Skeletal muscle tissue (tissue), 4 donors: ENCODE data around the gene GRAMD2A. TPM values are rescaled to one million over a fixed set of nuclear protein-coding genes. Genes with fewer than 3 reads are reported as not detected.
A peak's percentile ranks its signal among the peaks of the same experiment; 100 is the strongest.

Experiments used
- H3K27ac ChIP-seq: one replicate; pipeline ENCODE4 v1.7.0; 2013; ENCODE audit warnings: mild to moderate bottlenecking, low read depth, low read length, inconsistent platforms
- H3K27me3 ChIP-seq, 3 donors: one replicate each; pipeline ENCODE4 v1.7.0; 2013; ENCODE audit warnings: low read length in 3 of 3; ENCODE audit not compliant: control insufficient read depth in 3 of 3, insufficient read depth in 3 of 3
- H3K36me3 ChIP-seq, 3 donors: one replicate each; pipeline ENCODE4 v1.7.0; 2013; ENCODE audit warnings: low read length in 3 of 3; ENCODE audit not compliant: control insufficient read depth in 3 of 3, insufficient read depth in 3 of 3
- H3K4me1 ChIP-seq, 3 donors: one replicate each; pipeline ENCODE4 v1.7.0; 2013; ENCODE audit warnings: low read length in 3 of 3, mild to moderate bottlenecking in 3 of 3; ENCODE audit not compliant: control insufficient read depth in 3 of 3, insufficient read depth in 3 of 3
- H3K4me3 ChIP-seq, 3 donors: one replicate each; pipeline ENCODE4 v1.7.0; 2013; ENCODE audit warnings: low read length in 3 of 3
- H3K9ac ChIP-seq, 3 donors: one replicate each; pipeline ENCODE4 v1.7.0; 2013; ENCODE audit warnings: low read length in 3 of 3, mild to moderate bottlenecking in 3 of 3, moderate library complexity in 2 of 3, low read depth in 1 of 3
- H3K9me3 ChIP-seq, 3 donors: one replicate each; pipeline ENCODE4 v1.7.0; 2013; ENCODE audit warnings: low read length in 3 of 3; ENCODE audit not compliant: control insufficient read depth in 3 of 3
- total RNA-seq: library from RNA; depleted of rRNA; stranded (reverse); fragments of >200 nt; gene quantifications from one replicate; pipeline ENCODE4 v1.2.3, GENCODE V29; 2014
- donor health status: Osteomylitis.

GRAMD2A gene
- total RNA-seq, 1 donor from 2014 or later, result 2.1 TPM

DNA sequence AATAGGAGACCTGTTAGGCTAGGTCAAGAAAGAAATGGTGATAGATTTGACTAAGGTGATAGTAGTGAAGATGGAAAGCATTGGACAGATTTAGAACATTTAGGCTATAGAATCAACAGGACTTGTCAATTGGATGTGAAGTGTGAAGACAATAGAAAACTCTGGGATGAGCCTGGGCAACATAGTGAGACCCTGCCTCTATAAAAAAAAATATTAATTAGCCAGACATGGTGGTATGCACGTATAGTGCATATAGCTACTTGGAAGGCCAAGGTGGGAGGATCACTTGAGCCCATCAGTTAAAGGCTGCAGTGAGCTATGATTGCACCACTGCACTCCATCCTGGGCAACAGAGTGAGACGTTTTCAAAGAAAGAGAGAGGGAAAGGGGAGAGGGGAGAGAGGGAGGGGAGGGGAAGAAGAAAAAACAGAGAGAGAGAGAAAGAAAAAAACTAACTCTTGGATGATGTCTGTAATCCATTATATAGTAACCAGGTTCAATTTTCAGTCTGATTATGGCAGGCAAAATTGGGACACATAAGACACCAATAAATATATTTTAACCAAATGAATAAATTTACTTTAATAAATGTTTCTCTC, 69.8 kb downstream of the GRAMD2A start:
- Histone ChIP-seq H3K9me3 (no peaks in the 10 kb centered on the region), H3K4me1 (no peaks in the 10 kb centered on the region), H3K27me3 (no peaks in the 10 kb centered on the region), H3K4me3 (no peak overlapping the region), H3K27ac (no peak overlapping the region), H3K9ac (no peak overlapping the region), H3K36me3 (no peaks in the 10 kb centered on the region)

DNA sequence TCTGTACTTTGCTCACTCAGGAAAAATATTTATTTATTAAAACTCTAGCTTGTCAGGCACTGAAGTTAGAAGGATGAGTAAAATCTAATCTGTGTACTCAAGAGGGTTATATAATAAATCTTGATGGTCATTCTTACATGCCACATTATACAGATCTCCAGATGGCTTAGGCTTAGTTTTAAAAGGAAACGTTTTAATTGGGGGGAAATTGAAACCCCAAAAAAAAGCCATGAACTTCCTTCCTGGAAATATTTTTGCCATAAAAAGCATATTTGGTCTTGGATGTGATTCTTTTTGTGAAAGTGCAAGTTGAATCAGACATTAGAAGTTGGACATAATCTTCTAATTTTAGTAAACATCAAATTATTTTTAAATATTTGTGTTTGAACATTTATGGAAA, 73.4 kb downstream of the GRAMD2A start:
- Histone ChIP-seq H3K9ac (no peak overlapping the region), H3K27ac (no peak overlapping the region), H3K4me3 (no peak overlapping the region), H3K9me3 (no peaks in the 10 kb centered on the region), H3K4me1 (peaks cover 0 to under 1% (median under 1%) of the 10 kb centered on the region in 3 donors), H3K36me3 (no peaks in the 10 kb centered on the region), H3K27me3 (no peaks in the 10 kb centered on the region)

DNA sequence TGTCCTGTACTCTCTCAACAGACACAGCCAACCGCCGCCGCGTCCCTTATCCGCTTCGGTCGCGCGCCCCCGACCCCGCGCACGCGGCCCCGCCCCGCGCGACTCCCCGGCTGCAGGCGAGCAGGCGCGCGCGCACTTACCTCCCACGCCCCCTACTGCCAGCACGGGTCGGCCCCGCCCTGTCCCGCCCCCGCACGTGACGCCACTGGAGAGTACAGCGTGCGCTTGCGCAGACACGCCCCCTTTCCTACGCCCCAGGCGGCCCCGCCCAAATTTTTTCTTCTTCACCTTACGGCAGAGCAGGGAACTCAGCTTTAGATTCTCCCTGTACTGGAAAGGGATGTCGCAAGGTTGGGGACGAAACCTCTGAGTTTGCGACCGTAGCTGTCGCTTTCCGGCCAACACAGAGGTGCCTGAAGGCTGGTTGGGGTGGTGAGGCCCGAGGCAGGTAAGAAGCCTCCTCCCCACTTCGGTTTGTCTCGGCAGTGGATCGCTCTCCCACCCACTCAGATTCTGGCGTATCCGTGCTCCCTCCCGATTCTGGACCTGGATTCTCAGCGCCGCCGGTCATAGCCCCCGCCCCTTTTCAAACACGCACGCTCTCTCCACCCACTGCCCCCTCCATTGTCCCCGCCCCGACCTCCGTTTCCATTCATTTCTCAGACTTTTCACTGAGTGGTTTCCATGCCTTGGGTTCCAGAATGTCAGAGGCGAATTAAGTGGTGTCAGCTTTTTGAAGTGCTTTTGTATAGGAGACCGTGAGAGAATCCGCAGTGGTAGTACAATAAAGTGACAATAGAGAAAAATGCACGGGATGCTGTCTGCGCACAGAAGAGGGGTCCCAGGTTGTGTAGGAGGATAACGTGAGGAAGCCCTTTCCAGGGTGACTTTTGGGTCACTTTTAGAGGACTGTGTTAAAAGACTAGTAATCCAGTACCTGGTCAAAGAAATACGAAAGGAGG, 79.3 kb downstream of the GRAMD2A start, which contains the start of the genes MYO9A and SENP8:
TSS of gene MYO9A (minus strand) at position 134 of the 962 bp plus-strand sequence. CDS start 71,587 bp downstream, outside the sequence.
TSS of gene SENP8 (plus strand) at position 387 of the 962 bp plus-strand sequence. CDS start 21,221 bp downstream, outside the sequence.
- H3K9me3 ChIP-seq, result no peaks in the 10 kb centered on the region
- H3K27ac ChIP-seq, result peak within 1 kb of the TSS; percentile 95
- H3K27me3 ChIP-seq, result no peaks in the 10 kb centered on the region
- peak within 1 kb of the TSS; percentile 91 to 94 (median 93) for H3K9ac ChIP-seq
- no peaks in the 10 kb centered on the region for H3K36me3 ChIP-seq
- peak within 1 kb of the TSS; percentile 94 to 99 (median 96) for H3K4me3 ChIP-seq
- H3K4me1 ChIP-seq, result peaks cover 14 to 24% (median 24%) of the 10 kb centered on the region in 3 donors

DNA sequence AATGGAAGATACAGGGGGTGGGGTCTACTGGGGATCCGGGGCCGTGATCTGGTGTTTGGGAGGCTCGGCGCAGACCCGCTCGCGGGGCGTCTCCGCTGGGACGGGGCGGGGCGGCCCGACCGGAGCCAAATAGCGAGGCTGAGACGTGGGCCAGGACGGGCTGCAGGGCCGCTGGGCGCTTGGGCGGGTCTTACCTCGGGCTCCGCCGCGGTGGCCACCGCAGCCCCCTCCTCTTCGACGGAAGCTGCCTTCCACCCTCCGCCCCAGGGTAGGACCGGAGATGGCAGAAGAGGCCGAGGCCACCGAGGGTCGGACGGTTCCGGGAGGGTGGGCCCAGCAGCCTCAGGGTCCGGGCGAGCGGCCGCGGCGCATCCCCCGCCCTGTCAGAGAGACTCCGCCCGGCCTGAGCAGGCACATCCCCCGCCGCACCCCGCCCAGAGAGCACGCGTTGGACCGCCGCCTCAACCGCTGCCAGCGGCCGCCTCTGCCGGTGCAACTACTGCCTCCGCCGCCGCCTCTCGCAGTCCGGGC, 80.0 kb downstream of the GRAMD2A start:
- no peaks in the 10 kb centered on the region for H3K9me3 ChIP-seq
- peak overlapping the region; percentile 84 to 94 (median 92) for H3K9ac ChIP-seq
- peaks cover 17 to 28% (median 27%) of the 10 kb centered on the region in 3 donors for H3K4me1 ChIP-seq
- H3K36me3 ChIP-seq, result no peaks in the 10 kb centered on the region
- H3K27ac ChIP-seq, result peak overlapping the region; percentile 95
- peak overlapping the region; percentile 79 to 99 (median 91) for H3K4me3 ChIP-seq
- no peaks in the 10 kb centered on the region for H3K27me3 ChIP-seq

DNA sequence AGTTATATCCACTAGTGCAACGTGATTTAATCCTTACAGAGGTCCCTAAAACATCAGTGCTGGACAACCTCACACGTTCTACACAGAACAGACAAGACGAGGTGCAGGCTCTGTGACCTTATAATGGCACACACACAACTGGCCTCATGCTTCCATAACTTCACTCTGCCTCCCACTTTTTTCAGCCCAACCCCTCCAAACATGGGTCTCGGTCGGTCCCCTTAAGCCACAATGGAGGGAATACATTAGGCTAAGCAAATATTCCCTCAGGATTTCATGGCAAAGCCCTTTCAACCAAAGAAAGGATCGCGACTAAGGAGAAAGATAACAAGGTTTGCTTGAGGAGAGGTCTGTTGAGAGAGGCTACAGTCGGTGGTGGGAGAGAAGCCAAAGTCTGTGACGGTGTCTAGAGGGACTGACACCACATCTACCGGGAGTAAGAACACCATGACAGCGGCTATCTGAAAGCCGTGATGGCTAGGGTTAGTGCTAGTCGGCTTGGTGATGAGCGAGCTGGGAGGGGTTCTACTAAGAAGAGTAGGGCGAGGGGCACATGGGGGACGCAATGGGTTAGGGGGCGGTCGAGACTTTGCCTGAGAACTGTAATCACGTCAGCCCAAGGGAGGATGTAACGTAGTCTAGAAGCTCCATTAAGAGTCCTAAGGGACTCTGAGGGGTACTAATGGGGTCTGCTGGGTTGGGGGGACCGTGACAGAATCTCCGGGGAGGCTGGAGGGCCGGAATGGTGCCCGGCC, 80.7 kb downstream of the GRAMD2A start:
- no peaks in the 10 kb centered on the region for H3K27me3 ChIP-seq
- H3K4me1 ChIP-seq, result peaks cover 17 to 32% (median 28%) of the 10 kb centered on the region in 3 donors
- no peaks in the 10 kb centered on the region for H3K9me3 ChIP-seq
- no peaks in the 10 kb centered on the region for H3K36me3 ChIP-seq
- H3K9ac ChIP-seq, result peak overlapping the region; percentile 84 to 94 (median 92)
- peak overlapping the region; percentile 95 for H3K27ac ChIP-seq
- peak overlapping the region; percentile 79 to 99 (median 91) for H3K4me3 ChIP-seq

DNA sequence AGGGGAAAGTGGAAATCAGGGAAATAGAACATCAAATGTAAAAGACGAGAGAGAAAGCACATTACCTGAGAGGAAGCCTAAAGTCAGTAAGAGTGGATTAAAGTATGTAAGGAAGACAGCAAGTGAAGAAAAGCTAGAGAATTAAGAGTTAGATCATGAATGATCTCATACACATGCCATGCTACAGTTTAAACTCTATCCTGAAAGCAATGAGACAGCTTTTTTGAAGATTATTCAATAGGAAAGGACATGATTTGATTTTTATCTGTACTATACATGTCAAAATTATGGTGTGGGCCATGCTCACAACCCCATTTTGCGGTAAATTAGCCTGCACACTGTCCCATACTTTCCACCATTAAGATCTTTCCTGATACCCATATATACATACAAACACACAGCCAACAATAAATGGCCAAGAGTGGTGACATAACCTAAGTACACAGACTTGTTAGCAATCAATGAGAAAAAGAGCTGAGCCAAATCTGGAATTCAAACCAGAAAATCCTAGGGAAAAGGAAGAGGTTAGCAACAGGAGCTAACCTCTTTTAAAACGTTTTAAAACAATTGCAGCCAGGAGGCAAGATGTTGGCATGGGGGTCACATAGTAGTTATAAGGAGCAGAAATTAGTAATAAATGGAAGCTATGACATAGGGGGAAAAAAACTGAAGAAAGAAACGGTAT, 84.1 kb downstream of the GRAMD2A start:
- H3K27me3 ChIP-seq, result no peaks in the 10 kb centered on the region
- H3K4me3 ChIP-seq, result peak overlapping the region in 1 of 3 donors; percentile 38
- peaks cover 14 to 25% (median 21%) of the 10 kb centered on the region in 3 donors for H3K4me1 ChIP-seq
- no peaks in the 10 kb centered on the region for H3K9me3 ChIP-seq
- H3K36me3 ChIP-seq, result no peaks in the 10 kb centered on the region
- H3K27ac ChIP-seq, result peak overlapping the region; percentile 43
- peak overlapping the region in 1 of 3 donors; percentile 21 for H3K9ac ChIP-seq

DNA sequence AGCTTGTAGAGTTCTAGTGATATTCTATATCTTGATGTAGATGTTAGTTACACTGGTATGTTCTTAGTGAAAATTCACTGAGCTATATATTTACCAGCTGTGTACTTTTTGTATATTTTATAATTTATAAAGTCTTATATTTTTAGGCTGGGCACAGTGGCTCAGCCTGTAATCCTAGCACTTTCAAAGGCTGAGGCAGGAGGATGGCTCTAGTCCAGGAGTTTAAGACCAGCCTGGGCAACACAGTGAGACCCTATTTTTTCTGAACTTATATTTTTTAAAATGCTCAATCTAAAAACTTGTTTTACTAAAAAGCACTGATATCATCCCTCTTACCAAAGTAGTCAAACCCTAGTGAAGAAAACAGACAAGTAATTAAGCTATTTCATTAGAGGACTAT, 84.8 kb downstream of the GRAMD2A start:
- H3K9ac ChIP-seq, result peak overlapping the region in 1 of 3 donors; percentile 21
- peak overlapping the region; percentile 65 for H3K27ac ChIP-seq
- no peaks in the 10 kb centered on the region for H3K9me3 ChIP-seq
- no peak overlapping the region for H3K4me3 ChIP-seq
- no peaks in the 10 kb centered on the region for H3K27me3 ChIP-seq
- peaks cover 14 to 25% (median 21%) of the 10 kb centered on the region in 3 donors for H3K4me1 ChIP-seq
- no peaks in the 10 kb centered on the region for H3K36me3 ChIP-seq

DNA sequence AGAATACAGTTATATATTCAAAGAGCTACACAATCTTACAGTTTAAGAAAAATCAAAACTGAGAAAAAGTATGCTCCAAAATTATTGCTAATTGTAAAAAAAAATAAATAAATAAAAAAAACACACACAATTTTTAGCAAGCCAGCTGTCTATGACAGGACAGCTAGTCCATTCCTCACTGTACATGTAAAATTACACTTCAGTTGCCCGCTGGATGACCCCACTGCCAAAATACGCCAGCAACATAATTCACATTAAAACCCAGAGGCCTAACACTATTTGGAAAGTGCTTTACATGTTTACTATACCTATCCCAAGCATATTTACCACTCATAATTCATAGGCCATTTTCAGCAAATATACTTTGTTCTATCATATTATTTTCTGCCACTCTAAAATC, 85.5 kb downstream of the GRAMD2A start:
- Histone ChIP-seq H3K27me3 (no peaks in the 10 kb centered on the region), H3K4me1 (peaks cover 14 to 25% (median 22%) of the 10 kb centered on the region in 3 donors), H3K9ac (peak overlapping the region in 1 of 3 donors; percentile 2), H3K4me3 (no peak overlapping the region), H3K9me3 (no peaks in the 10 kb centered on the region), H3K27ac (peak overlapping the region; percentile 65), H3K36me3 (no peaks in the 10 kb centered on the region)

DNA sequence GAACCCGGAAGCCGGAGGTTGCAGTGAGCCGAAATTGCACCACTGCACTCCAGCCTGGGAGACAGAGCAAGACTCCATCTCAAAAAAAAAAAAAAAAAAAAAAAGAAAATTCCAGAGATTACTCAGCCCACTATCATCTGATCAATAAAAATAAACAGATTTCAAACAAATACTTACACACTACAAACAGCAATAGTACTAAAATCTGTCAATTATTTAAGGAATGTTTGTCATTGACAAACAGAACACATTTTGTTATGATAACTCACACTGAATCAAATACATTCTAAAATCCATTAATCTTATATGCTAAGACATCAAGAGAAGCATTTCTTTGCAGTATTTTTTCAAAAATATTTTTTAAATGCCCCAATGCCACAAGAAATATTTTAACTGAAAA, 87.2 kb downstream of the GRAMD2A start:
- no peak overlapping the region for H3K27ac ChIP-seq
- H3K36me3 ChIP-seq, result no peaks in the 10 kb centered on the region
- no peaks in the 10 kb centered on the region for H3K9me3 ChIP-seq
- H3K9ac ChIP-seq, result no peak overlapping the region
- H3K4me3 ChIP-seq, result no peak overlapping the region
- H3K27me3 ChIP-seq, result no peaks in the 10 kb centered on the region
- peaks cover 11 to 22% (median 19%) of the 10 kb centered on the region in 3 donors for H3K4me1 ChIP-seq
